PFSK-1 (cell line): ENCODE measurements around the gene SYT8.

ENCODE experiments used
- FOXP2 ChIP-seq: optimal IDR thresholded peaks from 2 replicates; pipeline ENCODE3; 2011; ENCODE audit warnings: borderline replicate concordance, control low read depth, inconsistent platforms; ENCODE audit not compliant: insufficient read depth; ENCODE audit errors: extremely low read length, extremely low read depth
- POLR2AphosphoS5 ChIP-seq: IDR thresholded peaks from 2 replicates; pipeline ENCODE4 v1.6.1; 2012; ENCODE audit warnings: low read depth, mild to moderate bottlenecking, control low read depth, low read length, moderate library complexity
- SIN3A ChIP-seq: IDR thresholded peaks from 2 replicates; pipeline ENCODE4 v1.6.1; 2012; ENCODE audit warnings: mild to moderate bottlenecking, low read length, moderate library complexity, borderline replicate concordance; ENCODE audit not compliant: insufficient read depth
- TAF1 ChIP-seq: IDR thresholded peaks from 2 replicates; pipeline ENCODE4 v1.6.1; 2012; ENCODE audit warnings: low read length, control low read depth, borderline replicate concordance; ENCODE audit not compliant: insufficient read depth
- TF ChIP-seq, protein P1 (sequence below), 2 experiments: IDR thresholded peaks; 2 replicates each; pipeline versions ENCODE4 v1.6.1 to v1.8.0; 2011 to 2012; ENCODE audit warnings: low read depth in 2 of 2, low read length in 2 of 2, control low read depth in 1 of 2, inconsistent platforms in 1 of 2, mild to moderate bottlenecking in 1 of 2, moderate library complexity in 1 of 2; ENCODE audit not compliant: insufficient read depth in 1 of 2

DNA sequence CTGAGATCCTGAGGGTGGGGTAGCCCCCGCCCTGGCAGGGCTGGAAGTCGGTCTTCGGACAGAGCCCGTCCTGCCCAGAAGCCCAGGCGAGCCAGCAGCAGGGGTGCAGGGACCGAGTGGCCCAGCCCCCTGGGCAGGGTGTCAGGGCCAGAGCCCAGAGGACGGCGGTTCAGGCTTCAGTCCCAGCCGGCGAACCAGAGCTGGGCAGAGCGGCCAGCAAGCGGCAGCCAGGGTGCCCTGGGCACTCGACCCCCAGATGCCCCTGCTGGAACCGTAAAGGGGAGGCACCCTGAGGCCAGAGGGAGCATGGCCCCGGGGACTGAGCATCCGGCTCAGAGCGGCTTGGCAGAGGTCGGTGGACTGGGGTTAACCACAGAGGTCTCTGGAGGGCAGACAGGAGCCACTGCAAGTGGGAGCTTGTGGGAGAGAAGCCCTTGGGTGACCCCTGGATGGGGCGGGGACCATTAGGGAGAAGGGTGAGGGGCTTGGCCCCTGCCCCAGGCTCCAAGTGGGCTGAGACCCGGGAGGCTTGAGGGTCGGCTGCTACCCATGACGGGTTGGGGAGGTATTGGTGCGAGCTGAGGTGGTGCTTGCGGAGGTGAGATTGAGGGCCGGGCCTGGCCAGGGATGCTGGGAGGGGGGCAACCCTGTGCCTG lies 34.0 kb downstream of the SYT8 start:
- TF ChIP-seq POLR2AphosphoS5, result no peak
- TF ChIP-seq, protein P1, sequence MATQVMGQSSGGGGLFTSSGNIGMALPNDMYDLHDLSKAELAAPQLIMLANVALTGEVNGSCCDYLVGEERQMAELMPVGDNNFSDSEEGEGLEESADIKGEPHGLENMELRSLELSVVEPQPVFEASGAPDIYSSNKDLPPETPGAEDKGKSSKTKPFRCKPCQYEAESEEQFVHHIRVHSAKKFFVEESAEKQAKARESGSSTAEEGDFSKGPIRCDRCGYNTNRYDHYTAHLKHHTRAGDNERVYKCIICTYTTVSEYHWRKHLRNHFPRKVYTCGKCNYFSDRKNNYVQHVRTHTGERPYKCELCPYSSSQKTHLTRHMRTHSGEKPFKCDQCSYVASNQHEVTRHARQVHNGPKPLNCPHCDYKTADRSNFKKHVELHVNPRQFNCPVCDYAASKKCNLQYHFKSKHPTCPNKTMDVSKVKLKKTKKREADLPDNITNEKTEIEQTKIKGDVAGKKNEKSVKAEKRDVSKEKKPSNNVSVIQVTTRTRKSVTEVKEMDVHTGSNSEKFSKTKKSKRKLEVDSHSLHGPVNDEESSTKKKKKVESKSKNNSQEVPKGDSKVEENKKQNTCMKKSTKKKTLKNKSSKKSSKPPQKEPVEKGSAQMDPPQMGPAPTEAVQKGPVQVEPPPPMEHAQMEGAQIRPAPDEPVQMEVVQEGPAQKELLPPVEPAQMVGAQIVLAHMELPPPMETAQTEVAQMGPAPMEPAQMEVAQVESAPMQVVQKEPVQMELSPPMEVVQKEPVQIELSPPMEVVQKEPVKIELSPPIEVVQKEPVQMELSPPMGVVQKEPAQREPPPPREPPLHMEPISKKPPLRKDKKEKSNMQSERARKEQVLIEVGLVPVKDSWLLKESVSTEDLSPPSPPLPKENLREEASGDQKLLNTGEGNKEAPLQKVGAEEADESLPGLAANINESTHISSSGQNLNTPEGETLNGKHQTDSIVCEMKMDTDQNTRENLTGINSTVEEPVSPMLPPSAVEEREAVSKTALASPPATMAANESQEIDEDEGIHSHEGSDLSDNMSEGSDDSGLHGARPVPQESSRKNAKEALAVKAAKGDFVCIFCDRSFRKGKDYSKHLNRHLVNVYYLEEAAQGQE (IDR thresholded peaks at IDR 0.05; ENCODE audit: insufficient read depth in 1 of 2, low read depth in 2 of 2, low read length in 2 of 2), result no peak
- no peak for TF ChIP-seq TAF1
- no peak for TF ChIP-seq SIN3A
- no peak for TF ChIP-seq FOXP2
